Activated T-cell treated with anti-CD3 and anti-CD28 coated beads for 24 hours (primary cell): ENCODE data around the gene SDK1.
"Not testable (repeated sequence)": the region's sequence is repeated elsewhere in the genome, so short reads cannot be mapped to it uniquely, and the experiment has no call there.

Experiments used
- DNase-seq: peaks from one replicate; pipeline ENCODE4 v3.0.0-alpha.2; 2020; ENCODE audit warnings: low read depth

SDK1 gene

DNA sequence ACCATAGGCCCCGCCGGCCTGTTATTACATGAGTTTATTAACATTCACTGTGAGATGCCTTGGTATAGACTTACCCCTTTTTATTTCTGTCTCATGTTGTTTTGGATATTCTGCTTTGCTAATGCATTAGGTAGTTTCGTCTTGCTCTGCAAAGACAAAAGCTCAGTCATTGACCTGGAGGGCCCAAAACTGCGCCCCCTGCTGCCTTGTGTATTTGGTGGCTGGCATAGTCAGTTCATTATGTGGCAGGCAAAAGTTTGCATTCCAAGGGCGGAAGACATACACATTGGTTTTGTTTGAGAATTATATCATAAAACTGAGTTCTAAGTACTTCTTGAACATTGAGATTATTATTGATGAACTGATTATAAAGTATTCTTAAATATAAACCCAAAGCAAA lies 372.5 kb downstream of the SDK1 start:
- peak; percentile 23 for DNase-seq

DNA sequence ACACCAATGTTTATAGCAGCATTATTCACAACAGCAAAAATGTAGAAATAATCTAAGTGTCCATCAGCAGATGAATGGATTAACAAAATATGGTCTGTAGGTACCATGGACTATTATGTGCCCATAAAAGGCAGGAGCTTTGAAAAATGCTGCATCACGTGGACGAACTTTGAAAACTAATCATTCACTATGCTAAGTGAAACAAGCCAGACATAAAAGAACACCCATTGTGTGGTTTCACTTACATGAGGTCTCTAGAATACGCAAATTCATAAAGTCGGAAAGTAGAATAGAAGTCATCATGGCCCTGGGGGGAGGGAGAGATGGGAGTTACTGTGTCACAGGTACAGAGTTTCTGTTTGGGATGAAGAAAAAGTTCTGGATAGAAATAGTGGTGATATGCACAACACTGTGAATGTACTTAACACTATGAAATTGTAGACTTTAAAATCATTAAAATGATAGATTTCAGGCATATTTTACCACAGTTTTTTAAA lies 377.3 kb downstream of the SDK1 start:
- DNase-seq = no peak

DNA sequence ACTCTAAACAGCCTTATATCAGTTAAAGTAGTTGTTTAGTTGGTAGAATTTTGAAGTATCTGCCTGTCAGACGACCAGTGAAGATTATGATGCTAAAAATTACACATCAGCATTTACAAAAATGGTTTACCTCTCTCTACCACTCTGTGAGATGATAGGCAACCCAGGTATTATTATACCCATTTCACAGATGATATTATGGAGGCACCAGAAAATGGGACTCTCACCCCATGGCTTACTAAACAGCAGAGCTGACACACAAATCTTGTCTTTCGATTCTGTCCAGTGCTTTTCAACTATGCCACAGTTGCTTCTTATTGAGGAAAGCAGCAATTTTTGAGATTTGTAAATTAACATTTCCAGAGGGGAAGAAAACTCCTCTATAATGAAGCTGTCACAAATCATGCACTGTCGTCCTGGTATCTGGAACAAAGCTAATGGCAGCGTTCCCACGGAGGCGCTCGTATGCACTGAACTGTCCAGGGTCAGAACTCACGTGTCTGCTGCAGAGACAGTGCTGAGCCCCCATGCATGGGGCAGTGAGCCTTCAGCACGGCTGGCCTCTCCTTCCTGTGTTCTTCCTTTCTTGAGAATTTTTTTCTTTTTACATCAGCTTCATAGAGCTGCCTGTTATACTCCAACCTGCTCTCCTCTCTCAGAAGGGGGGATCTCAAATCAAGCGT lies 381.1 kb downstream of the SDK1 start:
- DNase-seq = no peak

DNA sequence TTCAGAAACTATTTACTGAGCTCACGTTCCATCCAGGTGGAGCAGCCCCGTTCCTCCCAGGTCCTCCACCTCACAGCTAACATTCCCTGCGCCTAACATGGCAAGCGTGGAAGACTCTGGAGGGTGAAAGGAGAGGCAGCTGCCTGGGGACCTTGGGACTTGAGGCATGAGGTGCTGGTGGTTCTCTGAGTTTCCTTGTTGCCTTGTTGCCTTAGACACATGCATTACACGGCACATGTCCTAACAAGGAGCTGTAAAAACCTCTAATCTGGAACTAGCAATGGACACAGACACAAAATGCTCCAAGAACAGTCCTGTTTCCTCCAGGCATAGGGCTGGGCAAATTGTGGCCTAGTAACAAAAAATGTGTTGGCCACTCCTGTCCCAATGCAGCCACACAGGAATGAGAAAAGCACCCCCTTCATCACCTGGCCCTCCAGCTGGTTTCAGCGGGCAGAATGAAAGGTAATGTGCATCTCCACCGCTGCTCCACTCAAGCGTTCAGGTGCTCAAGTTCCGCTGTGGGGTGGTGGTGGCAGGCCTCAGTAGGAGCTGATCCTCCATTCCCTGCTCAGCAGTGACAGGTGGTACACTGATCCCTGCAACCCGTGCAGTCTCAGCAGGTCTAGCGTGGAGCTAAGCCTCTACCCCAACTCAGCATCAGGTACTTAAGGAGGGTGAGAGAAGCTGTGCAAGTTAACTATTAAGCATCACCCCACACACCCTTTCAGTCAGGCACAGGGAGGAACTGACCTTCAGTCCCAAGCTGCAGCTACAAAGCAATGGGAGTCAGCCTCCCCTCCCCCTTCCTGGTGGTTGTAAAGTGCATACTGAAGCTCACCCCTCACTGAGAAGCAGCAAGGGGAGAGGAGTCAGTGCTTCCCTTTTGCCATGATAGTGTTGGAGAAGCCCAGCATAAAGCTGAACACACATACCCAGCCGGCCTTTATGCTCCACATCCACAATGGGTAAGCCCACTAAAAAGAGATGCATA lies 382.8 kb downstream of the SDK1 start:
- DNase-seq = no peak

DNA sequence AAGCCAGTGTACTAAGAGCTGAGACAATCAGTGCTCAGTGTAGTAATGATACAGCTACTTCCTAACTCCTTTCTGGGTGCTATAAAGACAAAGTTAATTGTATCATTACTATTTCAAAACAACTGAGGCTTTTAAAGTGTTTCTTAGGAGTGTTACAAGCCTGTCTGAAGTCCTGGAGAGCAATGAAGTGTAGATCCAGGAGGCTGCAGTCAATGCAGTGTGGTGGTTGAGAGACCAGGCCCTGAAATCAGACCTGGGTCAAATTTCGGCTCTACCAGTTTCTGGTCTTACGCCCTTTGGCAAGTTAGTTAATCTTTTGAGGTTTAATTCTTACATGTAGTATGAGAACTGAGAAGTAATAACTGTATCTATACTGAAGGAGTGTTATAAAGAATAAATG lies 387.0 kb downstream of the SDK1 start:
- DNase-seq = no peak

DNA sequence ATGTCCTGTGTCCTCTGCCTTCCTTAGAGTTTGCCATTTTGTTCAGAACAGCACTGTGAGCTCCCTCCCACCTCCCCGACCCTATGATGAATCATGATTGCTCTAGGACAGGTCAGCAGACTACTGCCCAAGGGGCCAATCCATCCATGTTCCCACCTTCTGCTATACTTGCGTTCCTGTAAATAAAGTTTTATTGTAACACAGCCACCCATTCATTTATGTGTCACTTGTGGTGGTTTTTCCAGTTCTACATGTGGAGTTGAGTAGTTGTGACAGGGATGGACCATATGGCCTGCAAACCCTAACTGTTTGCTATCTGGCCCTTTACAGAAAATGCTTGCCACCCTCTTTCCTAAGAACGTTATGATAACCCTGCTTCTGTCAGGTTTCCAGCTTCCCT lies 387.8 kb downstream of the SDK1 start:
- DNase-seq = no peak

DNA sequence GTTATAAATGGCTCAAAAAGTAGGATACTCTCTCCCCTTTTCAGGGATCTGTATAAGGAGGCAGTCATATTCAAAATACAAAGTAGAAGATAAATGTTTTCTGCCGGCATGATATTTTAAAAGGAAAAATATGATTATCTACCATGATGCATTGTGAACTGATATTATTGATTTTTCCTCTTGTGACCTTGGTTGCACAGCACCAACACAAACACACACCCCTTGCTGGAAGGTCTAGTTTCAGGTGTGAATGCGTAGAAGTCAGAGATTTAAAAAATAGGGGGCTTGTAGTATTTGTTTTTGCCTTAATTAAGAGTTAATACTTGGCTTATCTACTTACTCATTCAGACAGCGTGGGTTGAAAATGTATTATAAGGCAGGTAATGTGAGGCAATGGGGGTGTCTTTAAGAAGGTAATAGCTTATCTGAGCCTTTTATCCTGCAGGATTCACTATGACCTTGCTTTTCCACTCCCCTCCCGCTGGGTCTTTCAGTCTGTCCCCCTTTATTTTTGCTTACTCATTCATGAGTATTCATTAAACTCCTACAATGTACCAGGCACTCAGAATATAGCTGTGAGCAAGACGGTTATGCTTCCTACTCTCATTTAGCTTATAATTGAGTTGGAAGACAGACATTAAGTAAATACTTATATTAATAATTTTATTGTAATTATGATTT lies 390.6 kb downstream of the SDK1 start:
- no peak for DNase-seq

DNA sequence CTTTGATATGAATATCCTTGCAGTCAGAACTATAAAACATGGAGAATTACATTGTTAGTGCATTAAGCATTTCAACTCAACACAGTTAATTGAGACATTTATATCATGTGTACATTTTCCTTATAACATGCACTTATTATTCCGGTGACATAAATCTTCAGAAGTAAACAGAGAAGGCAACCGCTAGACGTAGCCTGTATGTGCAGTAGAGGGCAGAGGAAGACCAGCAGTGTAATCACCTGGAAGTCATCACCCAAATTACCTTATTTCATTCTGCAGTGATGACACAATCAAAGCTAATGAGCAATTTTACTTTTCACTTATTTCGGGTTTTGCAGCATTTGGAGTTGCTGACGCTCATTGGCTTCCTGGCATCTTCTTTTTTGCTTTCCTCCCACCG lies 394.6 kb downstream of the SDK1 start:
- no peak for DNase-seq

DNA sequence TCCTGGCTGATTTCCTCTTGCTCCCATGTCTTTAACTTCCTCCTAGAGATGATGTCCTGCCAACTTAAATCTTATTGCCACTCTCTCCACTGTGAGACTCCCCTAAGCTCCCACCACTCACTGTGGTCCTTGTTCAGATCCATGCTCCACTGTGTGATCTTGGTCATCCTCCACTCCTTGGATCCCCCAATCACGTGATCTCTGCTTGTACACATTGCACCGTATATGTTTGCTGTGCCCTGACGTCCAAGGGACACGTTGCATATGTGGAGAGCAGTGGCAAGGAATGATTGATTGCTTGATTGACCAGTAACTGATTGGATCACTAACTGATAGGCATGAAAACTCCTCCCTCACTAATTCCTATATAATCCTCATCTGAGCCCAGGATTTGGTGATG lies 395.1 kb downstream of the SDK1 start:
- no peak for DNase-seq

DNA sequence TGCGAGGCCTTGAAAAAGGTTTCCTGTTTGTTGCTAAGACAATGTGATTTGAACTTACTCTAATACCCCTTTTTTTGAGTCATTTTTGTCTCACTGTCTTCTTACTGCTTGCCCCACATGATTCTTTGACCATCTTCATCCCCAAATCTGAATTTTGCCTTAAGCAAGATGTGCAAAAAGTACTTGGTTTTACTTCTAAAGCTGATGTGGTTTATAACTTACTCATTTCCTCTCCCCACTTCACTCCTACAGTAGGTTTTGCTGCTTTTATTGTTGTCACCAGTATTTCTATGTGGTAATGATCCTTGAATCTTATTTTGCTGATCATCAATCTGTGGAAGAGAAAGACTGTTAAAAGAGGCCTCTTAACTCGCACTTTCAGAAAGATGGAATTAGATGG lies 396.4 kb downstream of the SDK1 start:
- DNase-seq = no peak

DNA sequence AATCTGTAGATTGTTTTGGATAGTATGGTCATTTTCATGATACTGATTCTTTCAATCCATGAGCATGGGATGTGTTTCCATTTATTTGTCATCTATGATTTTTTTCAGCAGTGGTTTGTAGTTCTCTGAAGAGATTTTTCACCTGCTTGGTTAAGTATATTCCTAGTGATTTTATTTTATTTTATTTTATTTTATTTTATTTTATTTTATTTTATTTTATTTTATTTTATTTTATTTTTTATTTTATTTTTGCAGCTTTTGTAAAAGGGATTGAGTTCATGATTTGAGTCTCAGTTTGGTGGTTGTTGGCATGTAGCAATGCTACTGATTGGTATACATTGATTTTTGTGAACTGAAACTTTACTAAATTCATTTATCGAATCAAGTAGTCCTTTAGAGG lies 404.2 kb downstream of the SDK1 start:
- no peak for DNase-seq

DNA sequence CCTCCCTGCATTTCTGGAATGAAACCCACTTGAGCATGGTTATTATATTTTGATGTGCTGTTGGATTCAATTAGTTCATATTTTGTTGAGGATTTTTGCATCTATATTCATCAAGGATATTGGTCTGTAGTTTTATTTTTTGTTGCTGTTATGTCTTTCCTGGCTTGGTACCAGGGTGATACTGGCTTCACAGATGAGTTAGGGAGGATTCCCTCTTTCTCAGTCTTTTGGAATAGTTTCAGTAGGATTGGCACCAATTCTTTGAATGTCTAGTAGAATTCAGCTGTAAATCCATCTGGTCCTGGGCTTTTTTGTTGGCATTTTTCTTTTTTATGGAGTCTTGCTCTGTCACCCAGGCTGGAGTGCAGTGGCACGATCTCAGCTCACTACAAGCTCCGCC lies 405.0 kb downstream of the SDK1 start:
- not testable (repeated sequence) for DNase-seq

DNA sequence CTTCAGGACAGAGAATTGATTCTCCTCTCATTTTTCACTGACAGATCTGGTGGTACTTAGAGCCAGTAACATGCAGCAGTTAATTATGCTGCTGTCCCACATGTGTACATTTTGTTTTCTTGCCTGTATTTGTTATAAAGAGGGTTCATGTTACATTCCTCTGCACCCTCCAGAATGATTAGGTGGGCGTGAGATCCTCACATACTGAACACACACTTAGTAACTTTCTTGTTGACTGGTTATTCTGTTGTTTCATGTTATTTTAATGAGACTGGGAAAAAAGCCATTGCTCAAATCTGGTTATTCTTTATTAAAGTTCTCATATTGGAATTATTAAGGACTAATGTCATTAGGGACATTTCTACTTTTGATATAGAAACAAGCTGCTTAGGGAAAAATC lies 409.1 kb downstream of the SDK1 start:
- no peak for DNase-seq

DNA sequence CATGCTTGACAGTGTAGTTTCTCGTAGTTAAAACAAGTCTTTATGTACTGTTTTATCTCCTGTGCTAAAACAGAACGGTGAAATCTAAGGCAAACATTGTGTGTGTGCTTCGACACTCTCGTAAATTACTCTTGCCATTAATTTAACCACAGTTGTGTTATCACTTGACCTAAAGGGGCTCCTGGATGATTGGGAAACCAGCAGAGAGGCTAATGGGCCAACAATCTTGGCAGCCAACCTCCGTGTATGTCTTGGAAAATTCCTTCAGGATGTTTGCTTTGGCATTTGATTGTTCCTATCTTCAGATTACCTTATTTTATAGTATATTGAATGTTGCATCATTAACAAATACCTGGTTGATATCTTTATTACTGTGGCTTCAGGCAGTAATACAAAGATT lies 409.5 kb downstream of the SDK1 start:
- no peak for DNase-seq

DNA sequence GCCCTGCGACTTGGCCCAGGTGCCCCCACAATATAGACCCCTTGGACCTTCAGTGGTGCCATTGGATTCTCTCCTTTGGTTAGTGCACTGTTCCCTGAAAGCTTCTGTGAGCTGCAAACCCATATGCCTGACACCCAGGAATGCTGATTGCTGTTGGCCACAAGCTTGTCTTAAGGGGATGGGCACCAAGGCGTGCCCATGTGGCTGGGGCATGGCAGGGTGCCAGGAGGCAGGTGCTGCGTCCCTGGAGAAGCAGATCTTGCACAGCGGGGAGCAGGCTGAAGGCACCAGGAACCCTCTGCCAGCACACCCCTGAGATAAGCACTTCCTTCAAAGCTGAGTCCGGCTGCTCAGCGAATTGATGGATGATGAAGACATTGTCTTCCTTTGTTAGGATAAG lies 411.8 kb downstream of the SDK1 start:
- DNase-seq = no peak

DNA sequence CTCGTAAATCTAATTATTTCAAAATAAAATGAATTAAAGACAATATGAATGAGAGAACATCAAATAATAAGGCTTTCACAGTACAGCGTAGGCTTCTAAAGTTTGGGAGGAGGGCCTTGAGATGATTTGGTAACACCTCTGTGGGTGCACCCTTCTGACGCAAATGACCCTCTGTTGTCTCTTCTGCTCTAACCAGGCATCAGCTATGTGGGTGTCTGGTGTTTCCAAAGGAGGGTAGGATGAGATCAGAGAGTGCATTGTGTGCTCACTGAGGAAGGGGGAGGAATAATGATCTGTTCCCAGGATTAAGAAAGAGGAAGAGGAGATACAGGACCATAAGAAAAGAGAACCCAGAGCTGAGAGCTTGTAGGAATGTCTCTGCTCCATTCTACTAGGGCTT lies 420.4 kb downstream of the SDK1 start:
- no peak for DNase-seq

DNA sequence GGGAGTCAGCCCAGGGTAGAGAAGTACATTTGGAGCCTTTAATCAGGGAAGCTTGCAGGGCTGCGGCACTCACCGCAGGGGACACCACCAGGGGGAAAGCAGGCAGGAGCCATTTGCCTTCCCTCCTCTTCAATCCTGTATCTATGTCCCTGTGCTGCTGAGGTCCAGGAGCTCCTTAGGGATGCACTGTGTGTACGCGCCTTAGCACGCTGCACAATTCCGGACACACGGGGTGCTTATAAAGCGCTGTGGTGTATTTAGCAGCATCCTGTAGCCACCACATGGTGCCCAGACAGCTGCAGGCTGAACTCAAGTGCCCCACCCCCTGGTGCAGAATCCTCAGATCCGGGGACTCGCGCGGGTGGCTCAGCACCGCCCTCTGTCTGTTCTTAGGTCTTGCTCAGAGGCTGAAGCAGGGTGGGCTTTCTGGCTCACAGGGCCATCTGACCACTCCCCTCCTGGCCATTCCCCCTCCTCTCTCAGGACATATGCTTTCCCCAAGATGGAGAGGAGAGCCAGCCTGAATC lies 421.4 kb downstream of the SDK1 start:
- no peak for DNase-seq

DNA sequence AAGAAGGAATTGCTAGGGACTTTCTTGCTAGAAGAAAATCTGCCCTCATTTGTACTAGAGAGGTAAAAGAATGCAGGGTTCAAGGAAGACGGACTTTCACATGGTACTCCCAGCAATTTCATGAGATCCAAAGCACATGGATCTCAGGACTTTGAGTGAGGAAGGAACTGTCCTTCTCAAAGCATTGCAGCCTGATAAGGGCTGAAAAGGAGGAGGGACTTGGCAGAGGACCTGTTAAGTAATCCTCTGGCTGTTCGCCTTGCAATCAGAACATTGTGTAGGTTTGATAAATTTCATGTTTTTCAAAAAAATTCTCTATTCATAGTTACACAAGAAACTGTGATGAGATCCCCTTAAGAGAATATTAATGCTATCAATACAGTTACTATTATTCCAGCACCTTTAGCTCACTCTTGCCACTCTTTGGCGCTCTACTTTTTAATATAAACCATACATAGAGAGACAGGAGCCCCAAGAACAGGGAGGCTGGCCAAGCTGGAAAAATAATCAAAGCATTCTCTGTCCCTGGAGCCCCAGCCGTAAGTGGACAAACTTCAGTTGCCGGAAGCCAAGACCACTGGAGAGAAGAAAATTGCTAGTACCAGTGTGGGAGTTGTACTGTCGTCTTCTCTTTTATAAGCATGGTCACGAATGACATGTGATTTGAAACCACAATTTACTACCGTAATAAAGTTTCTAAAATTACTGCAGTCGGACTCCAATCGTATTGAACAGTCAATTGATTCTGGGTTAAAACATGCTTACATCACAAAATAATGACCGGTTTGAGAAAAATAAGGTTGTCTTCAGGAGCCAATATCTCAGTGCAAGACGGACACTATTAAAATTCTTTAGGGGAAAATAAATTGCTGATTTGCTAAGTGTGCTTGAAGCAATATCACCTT lies 424.4 kb downstream of the SDK1 start:
- DNase-seq = no peak

DNA sequence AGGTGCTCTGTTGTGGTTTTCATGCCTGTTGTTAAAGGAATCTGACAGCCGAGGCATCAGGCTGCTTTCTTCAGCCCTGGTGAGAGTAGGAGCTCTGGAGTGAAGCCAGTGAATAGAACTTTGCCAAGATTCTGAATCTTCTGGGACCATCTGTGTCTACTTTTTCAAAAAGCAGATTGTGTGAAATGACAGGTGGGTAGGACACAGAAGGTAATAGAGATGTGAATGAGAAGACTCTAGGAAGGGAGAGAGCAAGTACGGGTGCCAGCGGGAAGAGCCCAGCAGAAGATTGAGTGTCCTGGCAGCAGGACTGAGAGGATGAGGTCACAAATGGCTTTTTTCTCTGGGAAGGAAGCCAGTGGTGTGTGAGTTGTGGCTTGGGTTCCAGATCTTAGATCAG lies 429.2 kb downstream of the SDK1 start:
- DNase-seq = no peak

DNA sequence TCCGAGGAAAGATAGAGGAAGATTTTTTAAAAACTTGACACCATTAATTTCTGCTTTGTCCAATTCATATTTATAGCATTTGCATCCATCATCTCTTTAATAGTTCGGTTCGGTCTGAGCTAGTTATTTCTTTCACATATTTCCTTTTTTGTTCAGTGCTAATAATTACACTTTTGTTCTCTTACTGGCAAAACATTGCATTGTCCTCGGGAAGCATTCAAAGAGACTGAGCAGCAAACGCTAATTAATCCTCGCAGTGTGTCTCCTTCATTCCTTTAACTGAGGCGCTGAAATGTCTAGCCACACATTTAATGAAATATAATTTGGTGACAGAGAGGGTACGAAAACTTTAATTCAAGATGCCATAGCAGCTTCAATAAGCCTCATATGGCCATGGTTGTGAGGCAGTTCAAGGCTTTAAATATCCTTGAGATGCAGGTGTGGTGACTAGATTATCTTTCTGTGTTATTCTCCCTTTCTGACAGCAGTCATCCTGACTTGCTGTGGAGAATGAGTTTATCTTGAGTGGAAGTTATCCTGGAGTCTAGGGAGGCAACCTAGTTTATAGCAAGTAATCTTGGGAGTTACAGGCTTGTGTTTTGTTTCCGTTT lies 431.4 kb downstream of the SDK1 start:
- no peak for DNase-seq

DNA sequence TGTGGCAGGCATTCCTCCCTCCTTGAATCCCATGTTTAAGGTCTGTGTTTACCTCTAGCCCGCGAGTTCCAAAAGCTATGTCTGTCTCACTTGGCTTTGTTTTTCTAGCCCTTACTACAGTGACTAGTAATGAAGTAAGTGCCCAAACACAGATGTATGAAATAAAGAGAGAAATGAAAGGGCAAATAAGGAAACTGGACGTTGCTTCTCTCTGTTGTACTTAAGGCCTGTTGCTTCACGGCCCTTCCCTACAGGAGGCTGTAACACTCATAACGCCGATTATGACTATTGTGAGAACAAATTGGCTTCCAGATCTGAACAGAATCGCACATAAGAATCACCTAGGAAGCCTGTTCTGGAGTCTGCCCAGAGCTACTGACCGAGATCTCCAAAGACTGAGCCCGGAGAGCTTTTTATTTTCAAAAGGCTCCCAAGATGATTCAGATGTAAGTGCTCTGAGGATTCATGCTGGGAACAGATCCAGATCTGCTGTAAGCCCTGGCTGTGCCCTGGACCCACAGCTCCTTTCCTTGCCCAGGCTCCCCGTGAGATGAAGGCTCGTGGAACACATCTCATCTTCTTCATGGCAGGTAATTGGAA lies 432.6 kb downstream of the SDK1 start:
- no peak for DNase-seq
